Stimulated activated CD4-positive, alpha-beta T cell treated with anti-CD3 and anti-CD28 coated beads, TNF-alpha, amount 100 ng/mL, for 48 hours (primary cell): ENCODE measurements around the gene SDCBP2.

Experiments used
- DNase-seq, 3 donors: peaks; one replicate each; pipeline ENCODE4 v3.0.0-alpha.2; 2020; ENCODE audit warnings: low read depth in 3 of 3

SDCBP2 gene

DNA sequence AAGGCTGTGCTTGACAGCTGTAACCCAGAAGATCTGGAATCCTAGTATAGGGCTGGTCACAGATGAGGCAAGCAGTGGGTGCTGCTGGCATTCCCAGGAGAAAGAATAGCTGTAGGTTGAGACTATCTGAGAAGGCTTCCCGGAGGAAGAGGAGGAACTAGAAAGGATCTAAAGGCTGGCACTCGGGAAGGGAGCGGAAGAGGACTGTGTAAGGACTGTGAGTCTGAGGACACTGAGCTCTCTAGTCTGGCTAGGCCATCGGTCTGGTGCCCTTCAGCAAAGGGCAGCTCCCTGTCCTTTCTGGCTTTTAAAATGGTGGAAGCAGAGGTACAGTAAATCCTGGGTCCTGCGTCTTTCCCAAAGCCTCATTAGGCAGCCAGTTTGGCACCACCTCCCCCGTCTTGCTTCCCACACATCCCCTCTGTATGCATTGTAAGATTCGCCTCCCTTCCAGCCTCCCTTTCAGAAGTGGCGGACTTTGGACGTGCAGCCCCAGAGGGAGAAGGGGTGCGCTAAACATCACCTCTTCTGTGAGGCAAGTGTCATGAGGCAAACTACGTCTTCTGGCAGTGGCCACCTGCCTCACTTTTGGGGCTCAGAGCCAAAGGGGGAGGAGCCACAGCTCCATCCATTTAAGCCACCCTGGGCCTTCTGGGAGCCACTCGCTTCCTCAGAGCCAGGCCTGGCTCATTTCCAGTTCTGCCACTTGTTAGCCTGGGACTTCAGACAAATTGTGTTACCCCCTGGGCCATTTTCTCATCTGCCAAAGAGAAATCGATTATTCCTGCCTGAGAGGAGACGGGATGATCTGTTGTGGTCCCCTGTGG lies 54.2 kb downstream of the SDCBP2 start:
- no peak for DNase-seq

DNA sequence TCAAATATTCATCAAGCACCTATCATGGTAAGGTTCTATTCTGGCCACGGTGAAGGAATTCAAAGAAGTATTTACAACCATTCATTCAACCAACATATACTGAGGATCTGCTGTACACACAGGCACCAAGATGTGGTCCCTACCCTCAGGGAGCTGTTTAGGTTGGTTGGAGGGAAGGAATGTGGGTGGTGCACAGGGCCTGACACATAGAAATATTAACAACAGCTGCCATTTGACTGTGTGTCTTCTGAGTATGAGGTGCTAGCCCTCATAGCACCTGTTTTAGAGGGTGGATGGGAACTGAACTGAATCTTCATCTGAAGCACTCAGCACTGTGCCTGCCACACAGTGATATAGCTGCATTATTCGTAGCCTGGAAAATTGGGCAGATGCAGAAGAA lies 55.6 kb downstream of the SDCBP2 start:
- DNase-seq = no peak

DNA sequence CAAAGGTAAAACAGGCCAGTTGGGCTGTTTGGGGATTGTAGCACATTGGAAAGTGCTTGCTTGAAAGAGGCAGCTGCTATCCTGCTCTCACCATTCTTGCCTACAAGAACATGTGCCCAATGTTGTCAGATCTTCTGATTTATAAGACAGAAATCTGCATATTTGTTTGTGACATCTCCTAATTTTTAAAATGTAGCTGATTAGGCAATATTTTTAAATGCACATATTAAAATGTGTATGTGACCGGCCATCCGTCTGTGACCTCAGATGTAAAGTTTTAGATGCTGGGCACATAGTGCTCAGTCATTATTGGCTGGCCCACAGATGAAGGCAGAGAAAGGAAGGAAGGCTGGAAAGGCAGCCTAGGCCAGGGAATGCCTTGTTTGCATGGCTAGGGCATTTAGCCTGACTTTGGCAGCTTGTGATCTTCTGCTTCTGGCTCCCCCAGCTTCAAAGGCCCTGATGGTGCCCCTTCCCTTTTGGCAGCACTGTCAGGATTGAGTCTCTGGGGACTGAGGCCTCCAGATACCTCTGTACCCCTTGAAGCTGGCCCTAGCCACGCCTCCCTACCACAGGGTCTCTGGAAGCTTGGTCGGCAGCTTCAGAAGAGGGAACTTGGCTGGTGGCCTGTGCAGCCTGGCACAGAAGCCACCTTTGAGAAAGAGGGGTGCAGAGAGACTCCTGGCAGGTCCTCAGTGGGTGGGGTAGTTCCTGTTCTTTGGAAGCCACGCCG lies 56.4 kb downstream of the SDCBP2 start:
- no peak for DNase-seq

DNA sequence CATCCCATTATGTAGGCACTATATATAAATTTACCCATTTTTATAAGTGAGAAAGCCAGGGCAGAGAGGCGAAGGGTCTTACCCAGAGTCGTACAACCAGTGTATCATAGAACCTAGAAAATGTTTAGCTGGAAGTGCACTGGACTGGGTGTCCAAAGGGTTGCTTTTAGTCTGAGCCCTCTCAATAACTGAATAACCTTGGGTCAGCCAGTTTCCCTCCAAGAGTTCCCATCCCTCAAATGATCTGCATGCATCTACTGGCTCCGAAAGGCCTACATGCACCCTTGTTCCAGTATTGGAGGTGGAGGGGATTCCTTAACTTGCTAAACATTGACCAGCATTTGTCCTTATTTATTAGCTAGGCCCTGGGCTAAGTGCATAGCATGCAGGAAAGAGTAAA lies 59.1 kb downstream of the SDCBP2 start:
- no peak for DNase-seq

DNA sequence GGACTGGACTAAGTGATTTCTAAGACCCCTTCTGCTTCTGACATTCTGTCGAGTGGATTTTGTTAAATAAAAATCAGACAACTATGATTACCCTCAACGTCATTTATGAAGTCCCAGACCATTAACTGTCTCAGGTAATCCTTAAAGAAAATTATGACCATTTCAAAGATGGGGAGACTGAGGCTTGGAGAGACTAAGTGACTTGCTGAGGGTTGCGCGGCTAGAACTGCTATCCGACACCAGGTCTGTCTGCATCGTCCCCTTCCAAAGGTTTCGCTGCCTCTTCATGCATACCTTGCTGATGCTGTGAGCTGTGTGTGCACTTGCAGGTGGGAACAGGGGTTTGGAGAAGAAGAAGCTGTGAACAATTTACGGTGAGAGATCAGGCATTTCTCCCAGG lies 59.7 kb downstream of the SDCBP2 start:
- DNase-seq = no peak

DNA sequence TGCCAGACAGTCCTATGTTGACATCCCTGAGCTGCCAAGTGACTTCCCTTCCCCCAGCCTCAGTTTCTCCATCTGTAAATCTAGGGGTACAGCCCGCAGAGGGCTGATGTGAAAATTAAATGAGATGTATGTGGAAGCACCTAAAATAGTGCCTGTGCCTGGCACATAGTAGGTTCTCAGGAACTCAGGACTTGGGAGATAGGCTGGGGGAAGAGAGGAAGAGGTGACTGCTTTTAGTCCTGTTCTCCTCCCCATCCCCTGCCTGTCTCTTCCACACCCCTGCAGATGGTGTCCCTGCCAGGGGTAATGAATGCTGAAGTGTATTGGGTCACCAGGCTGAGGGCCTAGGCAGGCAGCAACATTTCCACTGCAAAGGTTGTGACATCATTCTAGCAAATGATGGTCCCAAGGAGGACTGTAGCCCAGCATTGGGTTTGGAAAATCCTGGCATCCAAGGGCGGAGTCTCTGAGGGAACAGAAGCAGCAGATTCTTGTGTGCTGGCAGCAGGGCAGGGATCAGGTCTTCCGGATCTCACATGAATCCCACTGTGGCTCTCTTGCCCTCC lies 61.0 kb downstream of the SDCBP2 start:
- no peak for DNase-seq

DNA sequence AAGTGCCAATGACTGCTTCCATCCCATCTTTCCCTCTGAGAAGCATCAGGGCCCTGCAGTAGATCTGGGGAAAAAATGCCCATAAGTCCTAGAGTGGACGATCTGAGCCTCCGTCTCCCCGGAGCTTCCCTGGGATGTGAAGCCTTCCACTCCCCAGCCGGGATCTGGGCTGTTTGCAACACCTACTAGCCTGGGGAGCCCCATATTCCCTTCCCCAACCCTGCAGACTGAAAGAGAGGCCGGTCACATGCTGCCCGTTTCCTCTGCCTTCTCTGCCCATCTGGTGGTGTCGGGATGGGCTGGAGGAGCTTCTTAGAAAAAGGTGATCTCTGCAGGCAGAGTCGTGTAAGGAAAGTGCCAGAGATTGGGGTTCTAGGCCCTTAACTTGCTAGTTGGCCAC lies 61.8 kb downstream of the SDCBP2 start:
- DNase-seq = no peak

DNA sequence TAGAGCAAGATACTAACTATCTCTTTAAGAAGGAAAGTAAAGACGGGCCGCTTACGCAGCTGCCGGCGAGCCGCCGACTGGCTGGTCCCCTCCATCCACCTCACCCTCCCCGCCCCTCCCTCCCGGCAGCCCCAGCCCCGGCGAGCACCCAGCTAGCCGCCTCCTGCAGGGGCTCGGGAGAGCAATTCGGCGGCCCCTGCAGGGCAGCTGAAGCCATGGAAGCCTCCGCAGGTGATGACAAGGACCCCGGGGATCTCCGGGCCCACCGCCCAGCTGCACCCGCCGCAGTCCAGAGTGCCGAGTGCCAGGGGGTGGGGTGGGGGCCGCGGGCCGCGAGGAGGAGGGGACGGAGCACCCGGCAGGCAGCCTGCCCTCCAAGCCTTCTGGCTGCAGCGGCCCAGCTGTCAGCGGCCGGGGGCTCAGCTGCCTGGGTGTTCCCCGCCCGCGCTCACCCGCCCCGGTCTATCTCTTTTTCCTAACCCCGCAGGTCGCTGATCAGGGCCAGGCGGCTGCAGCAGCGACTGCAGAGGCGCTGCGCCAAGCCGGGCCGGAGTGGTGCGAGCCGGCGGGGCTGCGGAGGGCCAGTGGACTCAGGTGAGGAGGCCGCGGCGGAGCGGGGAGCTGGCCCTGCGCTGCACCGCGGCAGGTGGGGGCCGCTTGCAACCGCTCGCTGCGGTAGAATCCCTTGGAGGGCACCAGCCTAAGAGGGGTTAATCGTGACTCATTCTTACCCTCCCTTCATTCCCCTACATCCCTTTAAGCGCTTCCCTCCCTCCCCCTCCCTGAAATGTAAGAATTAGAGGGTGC lies 62.6 kb downstream of the SDCBP2 start, which contains the start of gene SNPH:
SNPH (plus strand) TSS at position 128 of the 807 bp plus-strand sequence. CDS start 29,946 bp downstream, outside the sequence.
- DNase-seq = peak; percentile 44 to 73 (median 62)

DNA sequence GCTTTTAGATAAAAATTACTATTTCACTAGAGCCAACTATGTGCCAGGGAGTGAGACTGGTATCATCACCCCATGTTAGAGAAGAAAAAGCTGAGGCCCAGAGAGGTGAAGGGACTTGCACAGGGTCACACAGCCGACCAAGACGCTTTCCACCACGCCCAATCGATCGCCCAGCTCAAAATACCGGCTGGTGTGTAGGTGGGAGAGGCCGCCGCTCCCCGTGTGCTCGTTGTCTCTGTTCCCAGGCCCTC lies 63.1 kb downstream of the SDCBP2 start:
- DNase-seq = no peak

DNA sequence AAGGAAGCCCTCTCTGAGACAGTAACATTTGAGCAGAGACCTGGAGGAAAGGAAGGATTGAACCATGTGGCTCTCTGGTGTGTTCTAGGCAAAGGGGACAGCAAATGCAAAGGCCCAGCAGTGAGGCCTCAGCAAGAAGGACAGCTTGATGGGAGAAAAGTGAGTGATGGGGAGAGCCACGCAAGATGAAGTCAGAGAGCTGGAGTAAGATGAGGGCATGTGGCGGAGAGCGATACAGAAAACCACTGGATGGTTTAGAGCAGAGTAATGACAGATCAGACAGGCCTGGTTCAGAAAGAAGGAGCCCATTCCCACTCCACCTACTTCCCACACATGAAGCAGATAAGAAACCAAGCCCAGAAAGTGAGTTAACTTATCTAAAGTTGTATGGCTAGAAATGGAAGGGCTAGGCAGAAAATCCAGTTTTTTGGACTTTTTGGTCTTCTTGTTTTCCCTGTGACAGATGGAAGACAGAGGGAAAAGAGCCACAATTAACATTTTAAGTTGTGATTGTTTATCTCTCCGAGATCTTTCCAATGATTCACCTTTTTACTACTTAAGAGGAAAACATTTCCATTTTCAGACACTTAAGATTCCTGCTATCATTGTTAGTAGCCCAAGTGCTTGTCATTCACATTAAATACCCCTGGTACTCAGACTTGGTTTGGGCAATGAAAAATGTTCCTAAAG lies 63.6 kb downstream of the SDCBP2 start:
- DNase-seq = no peak

DNA sequence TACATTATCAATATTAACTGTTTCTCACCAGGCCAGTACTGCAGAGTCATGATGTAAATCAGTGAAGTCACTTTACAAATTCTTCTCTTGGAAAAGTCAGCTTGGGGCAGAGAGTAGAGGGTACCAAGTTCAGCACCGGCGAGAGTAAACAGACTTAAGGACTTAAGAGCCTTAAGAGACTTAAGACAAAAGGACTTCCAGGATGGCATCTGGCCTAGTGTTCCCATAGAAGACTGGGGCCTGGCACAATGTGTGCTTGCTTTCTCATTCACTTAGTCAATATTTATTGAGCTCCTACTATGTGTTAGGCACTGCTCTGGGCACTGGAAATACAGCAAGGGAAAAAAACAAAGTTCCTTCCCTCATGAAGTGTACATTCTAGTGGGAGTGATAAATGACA lies 64.2 kb downstream of the SDCBP2 start:
- no peak for DNase-seq

DNA sequence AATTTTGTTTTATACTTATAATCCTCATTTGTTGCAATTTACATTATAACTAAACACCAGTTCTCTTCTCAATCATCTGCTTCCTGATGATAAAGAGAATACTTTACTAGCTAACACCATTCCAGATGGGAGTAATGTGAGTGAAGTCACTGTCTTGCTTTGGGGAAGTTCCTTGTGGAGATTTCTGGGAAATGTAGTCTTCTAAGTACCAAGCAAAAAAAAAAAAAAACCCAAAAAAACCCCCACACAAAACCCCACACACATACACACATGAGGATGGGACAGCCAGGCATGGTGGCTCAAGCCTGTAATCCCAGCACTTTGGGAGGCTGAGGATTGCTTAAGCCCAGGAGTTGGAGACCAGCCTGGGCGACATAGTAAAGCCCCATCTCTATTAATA lies 65.1 kb downstream of the SDCBP2 start:
- no peak for DNase-seq
